ENCODE measurements around the gene CSTPP1. TPM values are rescaled to one million over a fixed set of nuclear protein-coding genes. Genes with fewer than 3 reads are reported as not detected.

CSTPP1 gene
- total RNA-seq, 4 donors from 2014 or later = 4.3 to 8.1 (median 6.4) TPM

DNA sequence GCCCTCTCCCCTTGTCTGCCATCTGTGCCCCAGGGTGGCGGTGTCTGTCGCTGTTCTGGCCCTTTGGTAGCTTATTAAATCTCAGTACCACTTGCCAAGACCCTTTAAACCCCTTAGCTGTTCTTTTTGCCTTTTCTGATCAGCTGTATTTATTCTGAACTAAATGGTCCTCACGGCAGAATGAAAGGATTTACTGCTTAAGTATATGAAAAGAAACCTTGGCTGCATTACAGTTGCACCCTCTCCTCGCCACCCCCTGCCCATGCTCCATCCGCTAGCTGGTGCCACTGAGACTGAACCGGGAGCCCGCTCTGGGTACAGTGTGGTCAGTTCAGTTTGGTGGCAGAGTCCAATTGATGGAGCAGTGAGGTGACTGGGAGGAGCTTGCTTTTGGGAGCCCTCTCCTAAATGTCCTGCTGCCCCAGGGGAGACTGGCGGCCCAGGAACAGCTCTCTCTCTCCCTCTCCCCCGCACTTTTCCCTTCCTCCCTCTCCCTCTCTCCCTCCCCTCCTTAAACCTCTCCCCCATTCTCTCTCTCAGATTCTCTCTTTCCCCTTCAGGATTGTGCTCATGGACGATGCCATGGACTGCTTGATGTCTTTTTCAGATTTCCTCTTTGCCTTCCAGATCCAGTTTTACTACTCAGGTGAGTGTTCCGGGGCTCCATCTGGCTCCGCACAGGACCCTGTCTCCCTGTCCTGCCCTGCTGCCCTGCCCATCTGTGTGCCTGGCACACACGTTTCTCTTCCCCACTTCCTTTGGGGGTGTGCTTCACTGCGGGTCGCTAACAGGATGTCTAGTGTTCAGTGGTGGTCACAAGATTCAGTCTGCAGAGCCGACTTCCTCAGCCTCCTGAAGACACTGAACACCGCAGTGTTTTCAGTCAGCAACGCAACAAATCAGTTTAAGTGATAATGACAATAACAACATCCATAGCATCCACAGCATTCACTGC, 218.3 kb downstream of the CSTPP1 start:
- Histone ChIP-seq H3K4me3 (no peak overlapping the region), H3K27me3 (no peaks in the 10 kb centered on the region), H3K9me3 (no peaks in the 10 kb centered on the region), H3K27ac (no peak overlapping the region), H3K4me1 (peaks cover 8% of the 10 kb centered on the region in 2 donors), H3K36me3 (no peaks in the 10 kb centered on the region)
- ATAC-seq (no peak), DNase-seq (peak in 1 of 2 donors; percentile 18)
- in situ Hi-C loops (cut with MboI; ENCODE audit: low sequenced_read_pairs in 4 of 4) = loop anchor here (5.0 kb wide), 1 partner anchor 268 kb away; no protein-coding TSS in a partner anchor
- intact Hi-C loops (cut with DNase I; ENCODE audit: low total_unique reads) = loop anchor here (5.0 kb wide), 1 partner anchor 153 kb away; no protein-coding TSS in a partner anchor
- TF ChIP-seq CTCF (IDR thresholded peaks at IDR 0.05 in 4 of 5, conservative IDR thresholded peaks at IDR 0.05 in 1 of 5) = no peak
- no peak for TF ChIP-seq POLR2A (IDR thresholded peaks at IDR 0.05)

DNA sequence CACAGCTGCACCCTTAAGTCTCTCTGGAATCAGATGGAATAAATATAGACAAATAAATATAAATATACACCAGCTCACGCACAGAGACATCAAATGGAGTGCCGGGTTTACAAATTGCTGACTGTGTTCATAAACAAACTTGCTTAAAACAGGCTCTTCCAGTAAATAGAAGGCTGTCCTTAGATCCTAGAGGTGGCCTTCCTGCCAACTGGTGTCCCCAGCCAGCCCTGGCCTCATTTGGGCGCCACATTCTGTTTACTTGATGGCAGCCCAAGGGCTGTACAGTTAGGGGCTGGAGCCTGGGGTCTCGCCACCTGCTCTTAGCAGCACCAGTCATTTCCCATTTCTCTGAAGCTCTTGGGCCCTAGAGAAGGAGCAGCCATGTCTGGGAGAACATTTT, 219.3 kb downstream of the CSTPP1 start:
- peaks cover 8 to 9% of the 10 kb centered on the region in 2 donors for H3K4me1 ChIP-seq
- intact Hi-C loops (cut with DNase I; ENCODE audit: low total_unique reads) (no loop called here), in situ Hi-C loops (cut with MboI; ENCODE audit: low sequenced_read_pairs in 4 of 4) (no loop called here)
- ATAC-seq (no peak), DNase-seq (no peak)
- no peak overlapping the region for H3K4me3 ChIP-seq
- H3K27ac ChIP-seq = no peak overlapping the region
- no peaks in the 10 kb centered on the region for H3K36me3 ChIP-seq
- TF ChIP-seq POLR2A (IDR thresholded peaks at IDR 0.05) = no peak
- no peak for TF ChIP-seq CTCF (IDR thresholded peaks at IDR 0.05 in 4 of 5, conservative IDR thresholded peaks at IDR 0.05 in 1 of 5)
- no peaks in the 10 kb centered on the region for H3K9me3 ChIP-seq
- no peaks in the 10 kb centered on the region for H3K27me3 ChIP-seq

- intact Hi-C loops (cut with DNase I; ENCODE audit: low total_unique reads) = no loop called here
- in situ Hi-C loops (cut with MboI; ENCODE audit: low sequenced_read_pairs in 4 of 4) = no loop called here
- no peak for DNase-seq
Measured at GRCh38 chr11:47156333-47156732, 219.8 kb downstream of the CSTPP1 start.

DNA sequence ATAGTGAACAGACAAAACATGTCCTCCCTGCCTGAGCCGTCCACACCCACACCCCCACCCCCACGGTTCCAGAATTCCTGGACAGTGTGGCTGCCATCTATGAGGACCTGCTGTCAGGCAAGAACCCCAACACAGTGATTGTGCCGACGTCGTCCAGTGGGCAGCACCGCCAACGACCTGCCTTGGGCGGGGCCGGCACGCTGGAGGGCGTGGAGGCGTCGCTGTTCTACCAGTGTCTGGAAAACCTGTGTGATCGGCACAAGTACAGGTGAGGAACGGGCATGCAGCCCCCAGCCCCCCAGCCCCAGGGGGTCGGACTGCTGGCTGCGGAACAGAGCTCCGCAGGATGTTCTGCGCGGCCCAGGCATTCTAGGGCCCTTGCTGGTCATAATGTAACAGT, 220.4 kb downstream of the CSTPP1 start:
- DNase-seq = no peak
- no peaks in the 10 kb centered on the region for H3K36me3 ChIP-seq
- in situ Hi-C loops (cut with MboI; ENCODE audit: low sequenced_read_pairs in 4 of 4) (no loop called here), intact Hi-C loops (cut with DNase I; ENCODE audit: low total_unique reads) (no loop called here)
- no peak for ATAC-seq
- H3K4me3 ChIP-seq = no peak overlapping the region
- no peak overlapping the region for H3K27ac ChIP-seq
- peaks cover 8 to 20% of the 10 kb centered on the region in 2 donors for H3K4me1 ChIP-seq
- TF ChIP-seq POLR2A (IDR thresholded peaks at IDR 0.05) = no peak
- TF ChIP-seq CTCF (IDR thresholded peaks at IDR 0.05 in 4 of 5, conservative IDR thresholded peaks at IDR 0.05 in 1 of 5) = no peak
- H3K27me3 ChIP-seq = no peaks in the 10 kb centered on the region
- no peaks in the 10 kb centered on the region for H3K9me3 ChIP-seq

More at GRCh38 chr11:47156333-47156732, 219.8 kb downstream of the CSTPP1 start:
- H3K9me3 ChIP-seq = no peaks in the 10 kb centered on the region
- H3K27me3 ChIP-seq = no peaks in the 10 kb centered on the region
- H3K4me1 ChIP-seq = peaks cover 8 to 14% of the 10 kb centered on the region in 2 donors
- ATAC-seq = peak in 1 of 2 donors; percentile 8
- H3K27ac ChIP-seq = no peak overlapping the region
- no peaks in the 10 kb centered on the region for H3K36me3 ChIP-seq
- TF ChIP-seq CTCF (IDR thresholded peaks at IDR 0.05 in 4 of 5, conservative IDR thresholded peaks at IDR 0.05 in 1 of 5) = no peak
- TF ChIP-seq POLR2A (IDR thresholded peaks at IDR 0.05) = no peak
- no peak overlapping the region for H3K4me3 ChIP-seq

Data from gastrocnemius medialis (tissue), 4 donors.